HG03039 (cell line): ENCODE measurements around the gene DAB1.

Experiments used
- ATAC-seq: cut with Tn5 transposase; IDR thresholded peaks from one replicate; pipeline ENCODE4 v1.9.1; 2021; ENCODE audit warnings: mild to moderate bottlenecking, moderate library complexity; ENCODE audit not compliant: unreplicated experiment

The DAB1 gene

GRCh38 chr1:57046462-57046861 is 377.4 kb downstream of the DAB1 start:
- no peak for ATAC-seq

GRCh38 chr1:57041901-57042300 is 382.0 kb downstream of the DAB1 start:
- no peak for ATAC-seq

GRCh38 chr1:57040811-57041210 is 383.0 kb downstream of the DAB1 start:
- no peak for ATAC-seq

- no peak for ATAC-seq
These were observed 386.9 kb downstream of the DAB1 start for GRCh38 chr1:57036641-57037579.

DNA sequence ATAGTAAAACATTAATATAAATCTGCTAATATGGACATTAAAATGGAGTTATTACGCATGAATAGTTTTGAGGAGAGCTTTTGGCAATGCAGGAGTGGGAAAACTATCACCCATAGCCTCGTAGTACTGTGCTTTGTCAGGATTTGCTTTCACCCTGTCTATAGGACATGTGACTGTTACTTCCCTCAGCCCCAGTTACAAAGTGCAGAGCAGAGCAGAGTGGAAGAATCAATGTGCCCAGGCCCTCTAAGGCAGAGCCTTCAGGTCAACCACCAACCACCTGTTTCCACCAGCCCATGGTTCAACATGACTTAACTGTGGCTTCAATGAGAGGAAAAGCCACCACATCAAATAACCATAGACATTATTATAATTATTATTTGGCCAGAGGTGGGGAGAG is 389.1 kb downstream of the DAB1 start:
- no peak for ATAC-seq

GRCh38 chr1:57033222-57034001 is 390.4 kb downstream of the DAB1 start:
- ATAC-seq: no peak

DNA sequence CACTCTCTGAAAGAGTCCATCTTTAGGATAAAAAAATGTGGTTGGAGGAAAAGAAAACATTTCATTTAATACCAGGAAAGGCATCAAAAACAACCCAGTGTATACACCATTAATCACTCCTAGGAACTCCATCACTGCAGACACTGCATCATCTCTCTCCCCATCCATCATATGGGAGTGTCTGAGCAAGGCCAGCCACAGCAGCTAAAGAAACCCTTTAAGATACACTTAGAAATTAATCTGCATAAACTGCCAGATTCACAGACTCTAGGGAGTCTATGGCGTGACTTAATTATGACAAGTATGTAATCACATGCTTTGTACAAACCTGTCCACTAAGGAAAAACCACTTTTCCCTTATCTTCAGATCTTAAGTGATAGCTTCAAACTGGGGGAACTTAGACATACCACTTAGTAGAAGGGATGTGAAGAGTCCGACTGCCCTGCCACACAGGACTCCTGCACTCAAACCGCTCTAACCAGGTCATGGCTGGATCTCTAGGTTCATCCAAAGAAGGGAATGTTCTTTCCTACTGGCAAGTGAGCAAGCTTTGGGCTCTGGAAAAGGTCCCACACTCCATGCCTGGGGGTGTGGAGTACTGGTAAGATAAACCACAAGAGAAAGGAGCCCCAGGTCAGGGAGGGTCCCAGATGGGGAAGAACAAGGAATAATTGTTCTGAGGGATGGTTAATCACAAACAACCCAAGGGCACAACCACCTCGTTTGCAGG is 397.1 kb downstream of the DAB1 start:
- ATAC-seq: no peak

DNA sequence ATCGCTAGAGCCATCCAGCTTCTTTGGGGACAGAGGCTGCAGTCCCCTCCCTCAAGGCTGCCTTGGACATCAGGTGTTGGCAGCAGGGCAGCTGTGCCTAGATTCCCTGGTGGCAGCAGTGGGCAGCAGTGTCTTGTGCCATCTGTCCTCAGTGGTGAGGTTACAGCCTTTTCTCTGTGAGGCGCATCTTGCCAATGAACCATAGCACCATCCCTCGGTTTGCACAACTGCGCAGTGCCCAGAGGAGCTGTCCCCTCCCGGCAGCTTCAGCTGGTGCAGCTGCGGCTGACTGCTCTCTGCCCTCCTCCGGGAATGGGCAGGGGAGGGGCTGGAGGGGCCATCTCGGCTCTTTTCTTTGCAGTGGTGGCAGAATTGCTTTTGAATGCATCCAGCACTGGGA is 399.0 kb downstream of the DAB1 start:
- no peak for ATAC-seq

DNA sequence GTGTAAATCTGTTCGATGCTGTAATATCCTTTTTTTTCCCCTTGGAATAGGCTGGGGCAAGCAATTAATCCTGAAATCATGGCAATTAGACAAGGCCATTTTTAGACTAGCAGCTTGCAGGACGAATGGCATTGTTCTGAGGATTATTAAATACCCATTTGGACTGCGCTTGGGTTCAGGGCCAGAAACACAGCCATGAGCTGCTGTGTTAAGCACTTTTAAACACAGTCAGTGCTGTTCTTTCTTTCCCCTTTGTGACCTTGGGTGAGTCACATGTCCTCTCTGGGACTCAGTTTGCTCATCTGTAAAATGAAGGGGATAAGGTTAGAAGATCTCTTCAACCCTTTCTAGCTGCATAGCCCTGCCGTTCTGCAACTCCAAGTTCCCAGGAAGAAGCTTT is 399.4 kb downstream of the DAB1 start:
- ATAC-seq: no peak

DNA sequence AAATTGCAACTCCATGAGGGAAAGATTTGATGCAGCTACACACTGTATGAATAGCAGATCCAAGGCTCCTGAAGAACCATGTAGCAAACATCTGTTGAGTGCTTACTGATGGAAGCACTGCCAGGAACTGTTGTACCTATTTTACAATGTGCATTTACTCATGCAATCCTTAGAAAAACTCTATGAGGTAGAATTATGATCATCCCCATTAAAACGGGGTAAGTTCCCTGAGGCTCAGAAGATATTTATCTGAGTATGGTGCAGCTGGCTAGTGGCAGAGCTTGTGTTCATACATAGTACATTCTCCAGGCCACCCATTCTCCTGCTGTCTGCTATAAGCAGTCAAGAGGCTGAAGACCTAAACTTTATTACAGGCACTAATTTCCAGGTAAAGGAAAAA is 403.6 kb downstream of the DAB1 start:
- no peak for ATAC-seq

DNA sequence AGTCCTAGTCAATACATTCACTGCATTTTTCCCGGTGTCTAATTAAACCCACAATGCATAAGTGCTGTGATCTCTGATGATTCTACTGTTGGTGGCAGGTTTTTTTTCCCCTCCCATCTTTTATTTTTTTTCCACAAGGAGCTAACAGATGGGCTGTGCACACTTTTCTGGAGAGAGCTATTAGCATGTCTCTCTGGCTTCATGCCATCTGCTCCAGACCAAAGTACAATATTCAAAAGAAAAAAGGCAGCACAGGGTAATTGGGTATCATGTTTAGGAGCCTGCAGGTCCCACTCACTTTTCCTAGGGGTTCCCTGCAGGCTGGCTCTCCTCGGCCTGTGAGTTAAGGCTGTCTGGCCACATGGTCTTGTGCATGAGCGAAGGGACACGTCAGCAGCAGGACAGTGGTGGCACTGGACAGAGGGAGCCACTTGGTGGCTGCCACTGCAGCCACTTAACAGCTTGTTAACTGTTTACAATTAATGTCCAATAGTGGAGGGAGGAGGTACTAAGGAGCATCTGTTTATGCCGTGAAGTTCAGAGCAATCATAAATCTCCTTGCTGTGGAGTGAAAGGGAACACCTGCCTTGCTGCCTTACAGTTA is 404.5 kb downstream of the DAB1 start:
- no peak for ATAC-seq

GRCh38 chr1:57018119-57018518 is 405.7 kb downstream of the DAB1 start:
- ATAC-seq: no peak

- ATAC-seq: no peak
These were observed 406.1 kb downstream of the DAB1 start for GRCh38 chr1:57017717-57018116.

GRCh38 chr1:57017200-57017599 is 406.7 kb downstream of the DAB1 start:
- ATAC-seq: no peak

DNA sequence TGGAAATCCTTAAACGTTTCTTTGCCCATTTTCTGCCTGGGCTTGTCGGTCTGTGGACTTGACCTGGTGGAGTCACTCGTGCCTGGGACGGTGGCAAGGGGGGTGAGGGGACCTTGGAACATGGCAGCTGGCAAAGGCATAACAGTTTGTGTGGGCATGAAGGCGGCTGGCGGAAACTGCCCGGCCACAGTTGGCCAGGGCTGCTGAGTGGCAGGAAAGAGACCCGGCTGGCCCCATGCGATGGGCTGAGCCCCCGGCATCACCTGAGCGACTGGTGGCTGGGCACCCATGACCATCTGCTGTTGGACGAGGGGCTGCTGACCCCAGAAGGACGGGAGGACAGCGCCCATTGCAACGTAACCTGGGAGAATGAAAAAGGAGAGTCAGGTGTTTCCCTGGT is 408.8 kb downstream of the DAB1 start:
- ATAC-seq: no peak

DNA sequence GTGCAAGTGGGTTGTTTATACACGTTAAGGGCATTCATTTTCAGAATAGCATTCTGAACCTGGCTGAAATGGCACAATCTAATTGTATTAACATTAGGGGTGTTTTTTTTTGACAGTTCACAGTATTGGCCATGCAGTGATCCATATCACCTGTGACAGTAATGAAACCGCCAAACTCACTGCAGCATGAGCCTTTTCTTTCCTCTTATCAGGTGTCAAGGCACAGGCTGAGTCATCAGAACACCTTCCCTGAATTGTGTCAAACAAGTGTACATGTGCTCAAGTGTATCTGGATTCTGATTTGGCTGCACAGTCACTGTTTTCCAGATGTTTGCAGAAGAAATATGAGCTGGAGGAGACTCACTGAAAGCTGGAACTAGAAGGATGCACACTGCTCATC is 410.3 kb downstream of the DAB1 start:
- ATAC-seq: no peak

GRCh38 chr1:57012315-57012714 is 411.5 kb downstream of the DAB1 start:
- no peak for ATAC-seq

DNA sequence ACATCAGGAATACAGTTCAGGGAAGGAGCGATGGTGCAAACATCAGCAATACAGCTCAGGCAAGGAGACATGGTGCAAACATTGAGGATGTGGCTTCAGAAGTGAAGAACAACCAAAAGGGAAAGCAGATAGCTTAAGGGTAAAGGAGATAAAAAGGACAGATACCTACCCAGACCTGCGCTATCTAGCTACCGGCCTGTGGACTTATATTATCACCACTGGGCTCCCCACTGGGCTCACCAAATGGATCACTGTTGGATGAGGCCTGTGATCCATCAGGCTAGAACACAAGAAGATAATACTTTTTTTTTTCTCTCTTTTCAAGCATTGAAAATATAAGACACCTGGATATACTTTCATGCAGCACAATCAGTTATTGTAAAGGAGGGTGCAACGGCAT is 413.3 kb downstream of the DAB1 start:
- no peak for ATAC-seq

DNA sequence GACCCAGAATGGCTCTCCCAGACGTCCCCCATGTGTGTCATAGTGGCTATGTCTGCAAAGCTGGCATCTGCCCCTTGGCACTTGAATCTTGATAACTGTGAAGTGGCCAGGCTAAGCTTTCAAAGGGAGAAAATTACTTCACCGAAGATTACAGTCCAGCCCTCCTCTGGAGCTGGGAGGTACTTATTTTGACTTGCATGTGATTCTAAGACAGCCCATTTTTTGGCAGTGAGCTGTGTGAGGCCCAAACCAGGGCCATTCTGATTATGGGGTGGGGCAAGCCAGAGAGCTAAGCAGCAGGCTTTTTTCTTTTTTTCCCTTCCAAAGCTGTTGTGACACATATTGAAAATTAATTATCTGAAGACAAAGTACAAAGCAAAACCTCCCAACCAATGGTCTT is 415.9 kb downstream of the DAB1 start:
- no peak for ATAC-seq

DNA sequence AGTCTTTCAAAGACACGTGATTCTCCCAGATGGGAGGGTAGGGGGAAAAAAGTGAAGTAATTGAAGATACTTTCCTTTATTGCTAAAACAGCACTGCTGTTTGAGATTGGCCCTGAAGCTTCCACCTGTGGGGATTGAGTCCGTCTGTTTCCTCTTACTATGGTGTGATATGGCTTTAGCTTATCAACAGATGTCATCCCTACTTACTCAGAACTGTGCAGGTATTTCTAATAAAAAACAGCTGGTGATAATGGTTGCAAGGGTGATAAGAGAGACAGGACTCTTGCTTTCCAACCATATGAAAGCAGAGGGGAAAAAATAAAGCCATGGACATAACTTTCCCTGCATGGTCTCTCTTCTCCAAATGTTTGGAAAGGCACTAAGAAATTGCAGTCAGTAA is 416.4 kb downstream of the DAB1 start:
- ATAC-seq: no peak
